ENCODE results near the gene FAM209B.
A peak's percentile ranks its signal among the peaks of the same experiment; 100 is the strongest.
"Not testable (repeated sequence)": the region's sequence is repeated elsewhere in the genome, so short reads cannot be mapped to it uniquely, and the experiment has no call there.

FAM209B gene

DNA sequence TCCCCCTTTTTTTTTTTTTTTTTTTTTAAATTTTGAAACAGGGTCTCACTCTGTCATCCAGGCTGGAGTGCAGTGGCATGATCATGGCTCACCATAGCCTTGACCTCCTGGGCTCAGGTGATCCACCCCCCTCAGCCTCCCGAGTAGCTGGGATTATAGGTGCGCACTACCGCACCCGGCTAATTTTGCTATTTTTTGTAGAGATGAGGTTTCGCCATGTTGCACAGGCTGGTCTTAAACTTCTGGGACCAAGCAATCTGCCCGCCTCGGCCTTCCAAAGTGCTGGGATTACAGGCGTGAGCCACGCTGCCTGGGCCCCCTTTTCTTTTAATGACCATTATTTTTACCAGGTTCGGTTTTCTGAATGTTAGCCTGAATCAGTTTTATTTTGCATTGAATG is 13.5 kb upstream of the FAM209B start:
- peaks cover 63% of the 10 kb centered on the region for H3K36me3 Mint-ChIP-seq
- H3K9me3 Mint-ChIP-seq, result peaks cover 2% of the 10 kb centered on the region
- H3K27ac Mint-ChIP-seq, result no peak overlapping the region
- DNase-seq (ENCODE audit: low spot score in 2 of 2), result no peak
- no peak for ATAC-seq
- peaks cover 4% of the 10 kb centered on the region for H3K4me1 Mint-ChIP-seq
- no peak overlapping the region for H3K4me3 Mint-ChIP-seq

DNA sequence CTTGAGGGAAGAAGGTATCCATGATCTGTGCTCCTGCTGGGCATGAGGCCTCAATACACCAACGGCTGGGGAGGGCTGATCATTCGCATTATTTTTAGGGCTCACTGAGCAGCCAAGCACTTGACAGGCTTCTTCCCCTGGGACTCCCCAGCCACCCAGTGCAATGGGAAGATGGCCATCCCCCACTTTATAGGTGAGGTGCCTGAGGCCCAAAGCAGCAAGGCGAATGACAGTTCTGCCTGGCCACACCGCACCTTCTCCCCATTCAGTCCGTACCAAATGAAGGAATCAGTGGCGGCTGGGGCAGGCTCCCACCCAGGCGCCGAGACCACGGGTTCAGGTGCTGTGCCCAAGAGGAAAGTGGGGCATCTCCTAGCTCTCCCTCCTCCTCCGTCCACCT is 12.9 kb upstream of the FAM209B start:
- Mint-ChIP-seq H3K4me3 (no peak overlapping the region), H3K36me3 (peaks cover 60% of the 10 kb centered on the region), H3K27ac (no peak overlapping the region), H3K9me3 (peaks cover 2% of the 10 kb centered on the region), H3K4me1 (peaks cover 4% of the 10 kb centered on the region)
- ATAC-seq (no peak), DNase-seq (ENCODE audit: low spot score in 2 of 2) (no peak)

DNA sequence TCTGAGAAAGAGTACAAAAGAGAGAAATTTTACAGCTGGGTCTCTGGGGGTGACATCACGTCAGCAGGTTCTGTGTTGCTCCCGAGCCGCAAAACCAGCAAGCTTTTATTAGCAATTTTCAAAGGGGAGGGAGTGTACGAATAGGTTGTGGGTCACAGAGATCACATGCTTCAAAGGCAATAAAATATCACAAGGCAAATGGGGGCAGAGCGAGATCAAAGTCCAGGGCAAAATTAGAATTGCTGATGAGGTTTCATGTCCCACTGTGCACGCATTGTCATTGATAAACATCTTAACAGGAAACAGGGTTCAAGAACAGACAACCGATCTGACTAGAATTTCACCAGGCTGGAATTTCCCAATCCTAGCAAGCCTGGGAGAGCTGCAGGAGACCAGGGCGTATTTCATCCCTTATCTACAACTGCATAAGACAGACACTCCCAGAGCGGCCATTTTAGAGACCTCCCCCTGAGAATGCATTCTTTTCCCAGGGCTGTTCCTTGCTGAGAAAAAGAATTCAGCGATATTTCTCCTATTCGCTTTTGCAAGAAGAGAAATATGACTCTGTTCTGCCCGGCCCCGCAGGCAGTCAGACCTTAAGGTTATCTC is 12.2 kb upstream of the FAM209B start:
- not testable (repeated sequence) for DNase-seq (ENCODE audit: low spot score in 2 of 2); H3K4me1 Mint-ChIP-seq; ATAC-seq; H3K4me3 Mint-ChIP-seq; H3K27ac Mint-ChIP-seq; H3K9me3 Mint-ChIP-seq
- peaks cover 54% of the 10 kb centered on the region for H3K36me3 Mint-ChIP-seq

DNA sequence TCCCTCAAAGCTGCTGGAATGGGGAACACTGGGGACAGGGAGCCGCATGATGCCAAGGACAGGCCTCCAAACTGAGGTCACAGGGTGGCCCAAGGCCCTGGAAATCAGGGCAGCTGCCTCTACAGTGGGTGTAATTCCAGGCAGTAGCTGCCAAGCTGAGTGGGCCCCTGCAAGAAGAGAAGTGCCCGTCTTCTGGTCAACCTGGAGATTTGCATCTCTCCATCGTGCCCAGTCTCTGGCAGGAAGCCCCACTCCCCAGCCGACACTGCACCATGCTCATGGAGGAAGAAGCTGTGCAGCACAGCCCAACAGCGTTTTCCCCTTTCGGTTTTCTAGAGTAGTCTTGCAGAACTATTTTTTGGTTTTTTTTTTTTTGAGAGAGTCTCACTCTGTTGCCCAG is 10.7 kb upstream of the FAM209B start:
- H3K9me3 Mint-ChIP-seq, result peaks cover 2% of the 10 kb centered on the region
- ATAC-seq (no peak), DNase-seq (ENCODE audit: low spot score in 2 of 2) (no peak)
- no peak overlapping the region for H3K4me3 Mint-ChIP-seq
- H3K4me1 Mint-ChIP-seq, result peaks cover 4% of the 10 kb centered on the region
- H3K27ac Mint-ChIP-seq, result no peak overlapping the region
- peaks cover 39% of the 10 kb centered on the region for H3K36me3 Mint-ChIP-seq

DNA sequence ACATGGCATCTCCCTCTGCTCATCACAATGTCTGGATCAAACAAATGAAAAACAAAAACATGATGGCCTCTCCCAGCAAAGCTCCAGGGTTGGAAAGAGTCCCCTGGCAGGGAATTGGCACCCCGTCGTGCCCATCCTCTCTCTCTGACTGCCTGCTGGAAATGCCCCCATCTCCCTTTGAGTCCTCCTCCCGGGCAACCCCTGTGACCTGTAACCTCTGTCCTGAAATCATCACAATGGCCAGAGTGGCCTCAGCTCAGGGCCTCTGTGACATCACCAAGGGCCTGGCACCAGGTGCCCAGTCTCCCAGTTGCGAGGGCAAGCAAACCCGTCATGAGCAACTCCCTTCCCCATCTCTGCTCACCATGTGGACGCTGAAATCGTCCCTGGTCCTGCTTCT is 8.6 kb upstream of the FAM209B start, which contains the start of gene FAM209A:
Gene FAM209A, plus strand, starts transcription at position 301 of the 400 bp plus-strand sequence. Its CDS starts 65 bp downstream, at position 366.
- not testable (repeated sequence) for H3K27ac Mint-ChIP-seq; DNase-seq (ENCODE audit: low spot score in 2 of 2); H3K9me3 Mint-ChIP-seq; ATAC-seq; H3K4me3 Mint-ChIP-seq; H3K4me1 Mint-ChIP-seq
- H3K36me3 Mint-ChIP-seq, result peaks cover 18% of the 10 kb centered on the region

DNA sequence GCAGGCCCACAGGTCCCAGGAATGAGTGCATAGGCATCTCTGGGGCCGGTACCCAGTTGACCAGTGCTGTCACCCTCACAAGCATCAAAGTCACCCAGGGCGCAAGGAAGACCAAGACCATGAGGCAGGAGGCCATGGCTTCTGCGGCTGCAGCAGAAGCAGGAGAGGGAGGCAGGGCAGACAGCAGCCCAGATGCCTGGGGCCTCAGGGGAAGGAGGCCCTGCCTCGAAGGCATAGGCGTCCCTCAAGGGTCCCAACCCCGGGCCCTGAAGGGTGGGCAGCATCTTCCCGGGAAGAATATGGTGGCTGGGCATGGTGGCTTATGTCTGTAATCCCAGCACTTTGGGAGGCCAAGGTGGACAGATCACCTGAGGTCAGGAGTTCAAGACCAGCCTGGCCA is 5.5 kb upstream of the FAM209B start:
- H3K4me1 Mint-ChIP-seq, result peaks cover 4% of the 10 kb centered on the region
- no peak for ATAC-seq
- no peaks in the 10 kb centered on the region for H3K9me3 Mint-ChIP-seq
- peaks cover 4% of the 10 kb centered on the region for H3K36me3 Mint-ChIP-seq
- H3K27ac Mint-ChIP-seq, result no peak overlapping the region
- DNase-seq (ENCODE audit: low spot score in 2 of 2), result no peak
- no peak overlapping the region for H3K4me3 Mint-ChIP-seq

DNA sequence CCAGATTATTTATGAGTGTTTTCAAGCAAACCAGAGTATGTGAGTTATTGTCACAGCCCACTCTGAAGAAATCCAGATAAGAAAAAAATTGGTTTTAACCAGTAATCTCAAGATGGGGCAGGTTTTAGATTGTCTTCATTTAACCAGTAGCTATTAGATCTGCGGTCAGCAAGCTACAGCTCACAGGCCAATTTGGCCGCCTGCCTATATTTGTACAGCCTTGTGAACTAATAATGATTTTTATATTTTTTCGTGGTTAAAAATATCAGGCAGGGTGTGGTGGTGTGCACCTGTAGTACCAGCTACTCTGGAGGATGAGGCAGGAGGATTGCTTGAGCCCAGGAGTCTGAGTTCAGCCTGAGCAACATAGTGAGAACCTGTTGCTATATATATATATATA is 5.0 kb downstream of the FAM209B start:
- ATAC-seq, result no peak
- Mint-ChIP-seq H3K36me3 (no peaks in the 10 kb centered on the region), H3K4me1 (no peaks in the 10 kb centered on the region), H3K9me3 (no peaks in the 10 kb centered on the region), H3K27ac (no peak overlapping the region), H3K4me3 (no peak overlapping the region)
- no peak for DNase-seq (ENCODE audit: low spot score in 2 of 2)

DNA sequence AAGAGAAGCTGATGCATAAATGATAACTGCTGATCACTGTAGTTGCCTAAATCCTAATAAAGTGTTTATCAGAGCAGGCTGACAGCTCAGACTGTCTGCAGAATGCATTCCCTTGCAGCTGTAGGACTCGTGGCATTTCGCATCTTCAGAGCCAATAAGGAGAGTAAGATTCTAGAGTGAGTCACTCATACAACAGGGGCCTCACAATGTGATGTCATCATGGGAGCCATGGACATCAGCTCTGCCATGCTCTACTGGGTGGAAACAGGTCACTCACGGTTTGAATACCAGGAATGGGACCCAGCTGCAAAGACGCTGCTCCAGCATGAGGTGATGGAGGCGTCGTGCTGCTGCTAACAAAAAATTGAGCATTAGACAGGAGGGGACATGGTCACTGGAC is 7.4 kb downstream of the FAM209B start:
- Mint-ChIP-seq H3K4me3 (no peak overlapping the region), H3K27ac (no peak overlapping the region), H3K4me1 (no peaks in the 10 kb centered on the region), H3K36me3 (no peaks in the 10 kb centered on the region), H3K9me3 (no peaks in the 10 kb centered on the region)
- no peak for ATAC-seq
- no peak for DNase-seq (ENCODE audit: low spot score in 2 of 2)

DNA sequence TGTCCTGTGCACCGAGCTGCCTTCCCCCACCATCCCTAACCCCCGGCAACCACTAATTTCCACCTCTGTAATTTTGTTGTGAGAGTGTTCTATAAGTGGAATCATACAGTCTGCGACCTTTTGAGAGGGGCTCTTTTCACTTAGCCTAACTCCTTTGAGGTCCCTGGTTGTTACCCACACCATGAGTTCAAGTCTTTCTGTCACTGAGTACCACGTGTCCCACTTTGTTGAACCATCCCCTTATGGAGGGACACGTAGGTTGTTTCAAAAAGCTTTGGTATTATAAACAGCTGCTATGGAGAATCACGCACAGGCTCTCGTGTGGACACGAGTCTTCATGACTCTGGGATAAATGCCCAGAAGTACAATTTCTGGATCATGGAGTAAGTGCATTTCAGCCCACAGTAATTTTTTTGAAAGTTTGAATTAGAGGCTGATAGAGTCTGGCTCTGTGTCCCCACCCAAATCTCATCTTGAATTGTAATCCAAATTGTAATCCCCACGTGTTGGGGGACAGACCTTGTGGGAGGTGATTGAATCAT is 9.5 kb downstream of the FAM209B start:
- Mint-ChIP-seq H3K4me1 (no peaks in the 10 kb centered on the region), H3K4me3 (no peak overlapping the region), H3K36me3 (no peaks in the 10 kb centered on the region), H3K27ac (no peak overlapping the region), H3K9me3 (no peaks in the 10 kb centered on the region)
- ATAC-seq (no peak), DNase-seq (ENCODE audit: low spot score in 2 of 2) (no peak)

DNA sequence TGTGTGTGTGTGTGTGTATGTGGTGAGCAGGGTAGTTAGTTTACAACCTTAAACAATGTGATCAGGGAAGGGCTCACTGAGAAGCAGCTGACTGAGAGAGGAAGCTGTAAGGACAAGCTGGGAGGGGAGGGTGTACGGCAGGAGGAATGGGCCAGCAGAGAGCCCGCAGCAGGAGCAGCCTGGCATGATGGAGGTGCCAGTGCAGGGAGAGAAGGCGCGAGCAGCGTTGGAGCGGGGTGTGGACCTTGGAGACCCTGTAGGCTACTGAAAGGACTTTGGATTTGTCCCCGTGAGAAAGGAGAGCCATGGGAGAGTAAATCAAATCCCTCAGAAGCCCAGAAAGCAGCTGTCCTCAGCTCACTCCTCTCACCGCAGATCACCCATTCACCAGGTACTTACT is 18.5 kb downstream of the FAM209B start:
- no peaks in the 10 kb centered on the region for H3K9me3 Mint-ChIP-seq
- H3K4me3 Mint-ChIP-seq, result no peak overlapping the region
- no peak overlapping the region for H3K27ac Mint-ChIP-seq
- DNase-seq (ENCODE audit: low spot score in 2 of 2) (no peak), ATAC-seq (no peak)
- H3K4me1 Mint-ChIP-seq, result peaks cover 8% of the 10 kb centered on the region
- no peaks in the 10 kb centered on the region for H3K36me3 Mint-ChIP-seq

DNA sequence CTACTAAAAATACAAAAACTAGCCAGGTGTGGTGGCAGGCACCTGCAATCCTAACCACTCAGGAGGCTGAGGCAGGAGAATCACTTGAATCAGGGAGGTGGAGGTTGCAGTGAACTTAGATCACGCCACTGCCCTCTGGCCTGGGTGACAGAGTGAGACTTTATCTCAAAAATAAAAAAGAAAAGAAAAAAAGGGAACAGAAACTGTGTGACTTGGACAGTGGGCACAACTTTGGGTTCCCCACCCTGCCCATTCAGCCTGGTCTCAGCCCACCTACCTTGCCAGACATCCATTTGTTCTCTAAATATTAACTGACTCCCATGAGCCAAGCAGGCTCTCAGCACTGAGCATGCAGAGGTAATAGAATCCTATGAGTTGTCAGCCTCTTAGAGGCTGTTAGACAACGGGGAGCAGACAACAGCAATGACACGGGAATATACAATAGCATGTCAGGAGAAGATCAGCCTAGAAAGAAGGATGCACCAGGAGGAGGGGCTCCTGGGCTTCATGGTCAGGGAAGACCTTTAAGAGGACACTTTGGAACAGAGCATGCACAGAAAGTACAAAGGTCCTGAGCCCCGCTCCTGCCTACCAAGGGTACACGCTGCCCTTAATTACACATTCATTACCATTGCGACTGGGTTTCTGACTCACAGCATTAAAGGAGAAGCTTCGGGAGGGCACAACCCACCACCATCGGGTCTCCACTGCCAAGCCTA is 20.0 kb downstream of the FAM209B start:
- H3K4me3 Mint-ChIP-seq, result no peak overlapping the region
- no peak overlapping the region for H3K27ac Mint-ChIP-seq
- H3K36me3 Mint-ChIP-seq, result no peaks in the 10 kb centered on the region
- ATAC-seq, result no peak
- H3K9me3 Mint-ChIP-seq, result no peaks in the 10 kb centered on the region
- DNase-seq (ENCODE audit: low spot score in 2 of 2), result no peak
- peaks cover 8% of the 10 kb centered on the region for H3K4me1 Mint-ChIP-seq

DNA sequence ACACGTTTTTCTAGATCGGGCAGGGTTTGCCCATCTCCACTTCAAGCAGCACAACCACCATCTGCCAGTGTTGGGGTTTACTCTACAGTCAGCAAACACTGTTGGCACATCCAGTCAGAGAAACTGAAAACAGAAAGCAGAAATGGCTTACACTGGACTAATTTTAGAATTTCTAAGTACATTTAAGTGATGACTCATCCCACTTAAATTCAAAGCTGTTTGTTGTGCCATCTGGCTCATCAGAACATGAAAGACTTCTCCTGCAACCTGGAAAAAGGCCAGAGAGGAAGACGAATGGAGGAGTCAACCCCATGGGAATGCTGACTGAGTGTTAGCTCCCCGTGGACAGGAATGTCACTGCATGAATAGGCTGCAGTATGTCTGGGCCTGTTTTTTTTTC is 21.8 kb downstream of the FAM209B start:
- Mint-ChIP-seq H3K27ac (peak overlapping the region; percentile 65), H3K4me1 (peaks cover 8% of the 10 kb centered on the region), H3K36me3 (no peaks in the 10 kb centered on the region), H3K9me3 (no peaks in the 10 kb centered on the region), H3K4me3 (no peak overlapping the region)
- ATAC-seq (peak; percentile 79), DNase-seq (ENCODE audit: low spot score in 2 of 2) (no peak)

DNA sequence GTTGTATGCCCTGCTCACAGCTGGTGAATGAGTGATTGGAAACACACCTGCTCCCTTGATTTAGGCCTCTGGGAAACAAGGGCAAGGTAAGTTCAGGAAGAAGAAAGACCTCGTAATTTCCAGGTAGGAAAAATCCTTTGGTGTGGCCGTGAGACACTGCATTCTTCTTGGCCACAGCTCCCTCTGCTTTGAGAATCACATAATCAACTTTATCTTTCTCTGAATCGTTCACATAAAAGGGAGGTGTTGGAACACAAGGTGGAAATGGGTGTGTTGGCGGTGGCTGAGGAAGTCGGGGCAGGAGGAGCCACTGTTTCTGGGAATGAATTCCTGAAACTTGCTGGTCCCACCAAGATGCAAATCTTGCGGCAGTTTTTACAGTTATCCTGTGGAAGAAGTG is 25.9 kb downstream of the FAM209B start:
- Mint-ChIP-seq H3K4me1 (peaks cover 8% of the 10 kb centered on the region), H3K36me3 (no peaks in the 10 kb centered on the region), H3K27ac (no peak overlapping the region), H3K9me3 (no peaks in the 10 kb centered on the region), H3K4me3 (no peak overlapping the region)
- no peak for DNase-seq (ENCODE audit: low spot score in 2 of 2)
- ATAC-seq, result no peak

DNA sequence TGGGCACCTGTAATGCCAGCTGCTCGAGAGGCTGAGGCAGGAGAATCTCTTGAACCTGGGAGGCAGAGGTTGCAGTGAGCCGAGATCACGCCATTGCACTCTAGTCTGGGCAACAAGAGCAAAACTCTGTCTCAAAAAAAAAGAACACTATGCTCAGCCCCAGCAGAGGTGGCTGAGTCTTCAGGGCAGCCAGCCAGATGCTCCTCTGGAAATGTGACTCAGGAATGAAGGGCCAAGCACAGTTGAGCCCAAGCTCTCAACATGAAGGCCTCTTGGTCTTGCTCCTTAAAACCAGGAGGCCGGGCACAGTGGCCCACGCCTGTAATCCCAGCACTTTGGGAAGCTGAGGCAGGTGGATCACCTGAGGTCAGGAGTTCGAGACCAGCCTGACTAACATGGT is 31.5 kb downstream of the FAM209B start:
- not testable (repeated sequence) for H3K4me1 Mint-ChIP-seq; ATAC-seq; H3K9me3 Mint-ChIP-seq; H3K36me3 Mint-ChIP-seq; DNase-seq (ENCODE audit: low spot score in 2 of 2); H3K4me3 Mint-ChIP-seq; H3K27ac Mint-ChIP-seq

DNA sequence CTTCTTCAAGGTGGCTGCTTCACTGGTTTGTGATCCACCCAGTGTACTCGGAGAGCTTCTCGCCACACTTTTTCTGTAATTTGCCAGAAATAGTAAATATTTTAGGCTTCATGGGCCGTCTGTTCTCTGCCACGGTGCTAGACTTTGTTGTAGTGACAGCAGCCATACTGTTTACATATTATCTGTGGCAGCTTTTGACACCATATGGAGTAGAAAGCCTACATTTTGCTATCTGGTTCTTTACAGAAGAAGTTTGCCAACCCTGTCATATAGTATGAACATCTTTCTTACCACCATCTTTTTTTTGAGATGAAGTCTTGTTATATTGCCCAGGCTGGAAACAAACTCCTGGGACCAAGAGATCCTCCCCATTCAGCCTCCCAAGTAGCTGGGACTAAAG is 32.5 kb downstream of the FAM209B start:
- Mint-ChIP-seq H3K4me1 (no peaks in the 10 kb centered on the region), H3K4me3 (no peak overlapping the region), H3K9me3 (no peaks in the 10 kb centered on the region), H3K27ac (no peak overlapping the region), H3K36me3 (no peaks in the 10 kb centered on the region)
- no peak for ATAC-seq
- no peak for DNase-seq (ENCODE audit: low spot score in 2 of 2)

DNA sequence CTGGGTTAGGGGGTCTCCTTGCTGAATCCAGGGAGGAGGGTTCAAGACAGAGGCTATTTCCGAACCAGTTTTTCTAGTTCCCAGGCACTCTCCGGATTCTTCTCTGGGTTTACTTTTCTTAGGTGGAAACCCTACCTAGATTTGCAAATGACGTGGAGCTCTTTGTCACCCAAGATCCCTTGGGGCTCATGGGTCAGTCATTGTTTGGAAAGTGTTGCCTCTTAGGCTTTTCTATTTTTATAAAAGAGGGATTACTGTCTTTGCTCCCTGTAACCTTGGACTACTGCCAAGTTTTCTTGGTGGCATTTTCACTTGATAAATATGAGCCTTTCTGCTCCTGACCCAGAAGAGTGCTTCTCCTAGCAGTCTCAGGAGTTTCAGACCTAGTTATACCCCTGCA is 33.6 kb downstream of the FAM209B start:
- ATAC-seq, result no peak
- no peaks in the 10 kb centered on the region for H3K4me1 Mint-ChIP-seq
- H3K9me3 Mint-ChIP-seq, result no peaks in the 10 kb centered on the region

More for the DNA sequence above, 33.6 kb downstream of the FAM209B start:
- DNase-seq (ENCODE audit: low spot score in 2 of 2), result no peak
- H3K36me3 Mint-ChIP-seq, result no peaks in the 10 kb centered on the region
- no peak overlapping the region for H3K27ac Mint-ChIP-seq
- no peak overlapping the region for H3K4me3 Mint-ChIP-seq

Measured in stimulated activated effector memory CD8-positive, alpha-beta T cell treated with anti-CD3 and anti-CD28 coated beads, Interleukin-12 subunit alpha, Interleukin-12 subunit beta, amount 100 ng/mL, for 72 hours (primary cell).